ENCODE data around the gene ACTRT2.

The ACTRT2 gene

GRCh38 chr1:3056641-3057040, 35.4 kb downstream of the ACTRT2 start:
- Mint-ChIP-seq H3K9me3 (ENCODE audit: low read depth) (peaks cover 4% of the 10 kb centered on the region), H3K27ac (no peak overlapping the region), H3K4me3 (no peak overlapping the region), H3K27me3 (peaks cover 5% of the 10 kb centered on the region), H3K36me3 (peaks cover 3% of the 10 kb centered on the region), H3K4me1 (ENCODE audit: low read depth) (peaks cover 1% of the 10 kb centered on the region)

GRCh38 chr1:3058263-3059030, 37.2 kb downstream of the ACTRT2 start:
- Mint-ChIP-seq H3K27me3 (no peaks in the 10 kb centered on the region), H3K9me3 (ENCODE audit: low read depth) (no peaks in the 10 kb centered on the region)

GRCh38 chr1:3060127-3060526, 38.9 kb downstream of the ACTRT2 start:
- Mint-ChIP-seq H3K27me3 (peaks cover under 1% of the 10 kb centered on the region), H3K36me3 (no peaks in the 10 kb centered on the region), H3K27ac (no peak overlapping the region), H3K4me1 (ENCODE audit: low read depth) (no peaks in the 10 kb centered on the region), H3K9me3 (ENCODE audit: low read depth) (no peaks in the 10 kb centered on the region), H3K4me3 (no peak overlapping the region)

More at GRCh38 chr1:3058263-3059030, 37.2 kb downstream of the ACTRT2 start:
- Mint-ChIP-seq H3K27ac (no peak overlapping the region), H3K4me3 (no peak overlapping the region), H3K4me1 (ENCODE audit: low read depth) (no peaks in the 10 kb centered on the region), H3K36me3 (no peaks in the 10 kb centered on the region)

DNA sequence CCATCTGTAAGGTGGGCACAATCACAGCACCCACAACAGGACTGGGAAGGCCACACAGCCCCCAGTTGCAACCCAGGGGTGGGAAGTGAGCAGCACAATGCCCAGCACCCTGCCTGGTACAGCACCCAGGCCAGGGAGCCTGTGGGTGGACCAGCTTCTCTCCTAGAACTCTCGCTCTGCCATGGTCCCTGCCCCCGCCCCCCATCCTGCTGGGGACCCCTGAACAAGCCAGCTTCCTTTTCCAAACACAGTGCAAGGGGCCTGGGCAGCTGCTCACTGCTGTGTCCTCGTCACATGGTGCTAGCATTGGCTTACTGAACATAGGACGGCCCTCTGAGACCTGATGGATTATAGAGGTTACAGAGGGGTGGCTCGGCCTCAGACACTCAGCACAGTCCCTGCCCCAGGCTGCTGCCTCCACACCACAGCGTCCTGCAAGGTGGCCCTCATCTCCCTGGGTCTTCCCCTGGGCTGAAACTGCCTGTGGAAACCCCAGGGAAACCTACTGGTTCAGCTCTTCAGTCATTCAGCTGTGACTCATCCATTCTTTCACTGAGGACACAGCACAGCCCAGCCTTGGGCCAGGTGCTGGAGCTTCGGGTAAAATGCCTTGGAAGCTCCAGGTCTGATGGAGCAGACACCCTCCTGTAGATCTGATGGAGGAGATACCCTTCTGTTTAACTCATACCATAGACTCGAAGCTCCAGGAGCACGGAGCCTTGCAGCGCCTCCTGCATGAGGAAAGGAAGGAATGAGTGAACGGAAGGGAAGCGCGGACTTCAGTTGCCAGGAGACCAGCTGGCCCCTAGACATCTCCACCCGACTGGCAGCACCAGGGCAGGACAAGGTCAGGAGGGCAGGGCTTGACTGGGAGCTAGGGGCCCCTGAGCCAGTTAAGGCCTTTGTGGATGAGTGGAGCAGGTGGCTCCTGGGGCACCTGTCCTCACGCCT, 39.6 kb downstream of the ACTRT2 start:
- H3K27me3 Mint-ChIP-seq = peaks cover 1% of the 10 kb centered on the region
- H3K4me3 Mint-ChIP-seq = no peak overlapping the region
- no peak overlapping the region for H3K27ac Mint-ChIP-seq
- H3K9me3 Mint-ChIP-seq (ENCODE audit: low read depth) = no peaks in the 10 kb centered on the region
- H3K4me1 Mint-ChIP-seq (ENCODE audit: low read depth) = no peaks in the 10 kb centered on the region
- no peaks in the 10 kb centered on the region for H3K36me3 Mint-ChIP-seq

DNA sequence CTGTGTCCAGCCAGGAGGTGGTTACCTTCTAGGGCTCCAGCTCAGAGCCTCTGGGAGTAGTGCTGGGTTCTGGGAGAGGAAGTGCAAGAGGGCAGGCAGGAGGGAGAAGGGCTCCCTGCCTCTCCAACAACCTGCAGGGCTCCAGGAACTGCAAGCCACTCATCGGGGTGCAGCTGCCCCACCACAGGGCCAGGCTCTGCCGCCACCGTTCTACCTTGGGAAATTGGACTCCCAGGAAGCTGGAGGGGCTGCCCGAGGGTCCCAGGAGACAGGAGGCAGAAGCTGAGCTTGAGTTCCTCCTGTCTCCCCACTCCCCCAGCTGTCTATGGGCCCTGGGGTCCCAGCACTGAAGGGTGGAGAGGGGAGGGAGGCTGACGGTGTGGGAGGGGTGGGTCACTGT, 40.3 kb downstream of the ACTRT2 start:
- Mint-ChIP-seq H3K27ac (no peak overlapping the region), H3K4me1 (ENCODE audit: low read depth) (no peaks in the 10 kb centered on the region), H3K27me3 (peaks cover 1% of the 10 kb centered on the region), H3K9me3 (ENCODE audit: low read depth) (no peaks in the 10 kb centered on the region), H3K36me3 (no peaks in the 10 kb centered on the region), H3K4me3 (no peak overlapping the region)

DNA sequence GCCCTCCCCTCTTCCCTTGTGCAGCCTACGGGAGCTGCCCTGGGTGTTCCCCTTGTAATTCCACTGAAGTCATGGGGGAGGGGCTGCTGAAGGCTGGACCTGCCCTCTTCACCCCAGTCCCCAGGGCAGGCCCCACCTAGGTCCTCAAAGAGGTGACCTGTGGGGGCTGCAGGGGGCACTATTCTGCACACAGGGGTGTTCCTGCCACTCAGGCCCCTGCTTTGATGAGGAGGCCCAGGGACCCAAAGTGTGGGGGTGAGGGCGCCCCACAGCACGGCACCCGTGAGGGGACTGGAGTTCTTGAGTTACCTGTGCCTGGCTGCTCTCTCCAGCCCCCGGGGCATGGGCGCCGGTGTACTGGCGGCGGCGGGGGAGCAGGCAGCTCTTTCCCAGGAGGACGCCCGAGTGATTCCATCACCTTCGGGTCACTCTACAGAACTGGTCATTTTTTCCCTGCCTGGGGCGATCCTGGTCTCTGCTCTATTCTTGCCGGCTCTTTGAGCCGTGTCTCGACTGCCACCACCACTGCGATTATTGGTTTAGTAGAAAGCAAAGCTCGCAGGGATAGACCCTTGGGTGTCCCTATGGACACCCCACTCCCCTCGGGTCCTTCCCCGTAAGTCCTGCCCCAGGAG, 40.8 kb downstream of the ACTRT2 start:
- Mint-ChIP-seq H3K9me3 (ENCODE audit: low read depth) (no peaks in the 10 kb centered on the region), H3K4me3 (no peak overlapping the region), H3K4me1 (ENCODE audit: low read depth) (no peaks in the 10 kb centered on the region), H3K36me3 (no peaks in the 10 kb centered on the region), H3K27me3 (peaks cover 1% of the 10 kb centered on the region), H3K27ac (no peak overlapping the region)

GRCh38 chr1:3062616-3063378, 41.5 kb downstream of the ACTRT2 start:
- H3K36me3 Mint-ChIP-seq = no peaks in the 10 kb centered on the region
- no peak overlapping the region for H3K4me3 Mint-ChIP-seq
- H3K27ac Mint-ChIP-seq = no peak overlapping the region
- no peaks in the 10 kb centered on the region for H3K9me3 Mint-ChIP-seq (ENCODE audit: low read depth)
- no peaks in the 10 kb centered on the region for H3K4me1 Mint-ChIP-seq (ENCODE audit: low read depth)
- peaks cover 1% of the 10 kb centered on the region for H3K27me3 Mint-ChIP-seq

- no peak overlapping the region for H3K27ac Mint-ChIP-seq
- H3K9me3 Mint-ChIP-seq (ENCODE audit: low read depth) = no peaks in the 10 kb centered on the region
- H3K27me3 Mint-ChIP-seq = peaks cover 1% of the 10 kb centered on the region
- H3K36me3 Mint-ChIP-seq = no peaks in the 10 kb centered on the region
- H3K4me3 Mint-ChIP-seq = no peak overlapping the region
- no peaks in the 10 kb centered on the region for H3K4me1 Mint-ChIP-seq (ENCODE audit: low read depth)
These were observed 42.4 kb downstream of the ACTRT2 start for GRCh38 chr1:3063379-3064295.

DNA sequence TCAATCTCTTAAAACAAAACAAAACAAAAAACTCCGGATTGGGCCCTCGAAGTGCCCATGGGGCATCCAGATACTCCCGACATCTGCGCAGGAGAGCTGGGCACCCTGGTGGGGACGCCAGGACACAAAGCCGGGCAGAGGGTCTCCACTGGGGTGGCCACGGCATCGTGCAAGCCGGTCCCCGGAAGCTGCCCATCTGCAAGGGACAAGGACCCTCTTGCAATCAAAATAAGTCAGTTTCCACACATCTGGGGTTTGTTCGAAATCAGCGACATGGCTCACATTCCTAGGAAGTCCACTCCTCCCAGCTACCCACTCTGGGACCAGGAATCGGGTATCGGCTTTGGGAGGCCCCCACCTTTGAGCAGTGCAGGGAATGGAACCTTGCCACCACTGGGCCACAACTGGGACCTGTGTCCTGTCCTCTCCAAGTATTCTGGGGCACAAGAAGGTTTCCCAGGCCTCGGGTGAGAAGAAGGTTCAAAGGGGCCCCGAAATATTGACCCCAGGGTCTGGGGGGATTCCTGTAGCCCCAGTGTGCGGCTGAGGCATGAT, 43.1 kb downstream of the ACTRT2 start:
- Mint-ChIP-seq H3K36me3 (no peaks in the 10 kb centered on the region), H3K27ac (no peak overlapping the region)

DNA sequence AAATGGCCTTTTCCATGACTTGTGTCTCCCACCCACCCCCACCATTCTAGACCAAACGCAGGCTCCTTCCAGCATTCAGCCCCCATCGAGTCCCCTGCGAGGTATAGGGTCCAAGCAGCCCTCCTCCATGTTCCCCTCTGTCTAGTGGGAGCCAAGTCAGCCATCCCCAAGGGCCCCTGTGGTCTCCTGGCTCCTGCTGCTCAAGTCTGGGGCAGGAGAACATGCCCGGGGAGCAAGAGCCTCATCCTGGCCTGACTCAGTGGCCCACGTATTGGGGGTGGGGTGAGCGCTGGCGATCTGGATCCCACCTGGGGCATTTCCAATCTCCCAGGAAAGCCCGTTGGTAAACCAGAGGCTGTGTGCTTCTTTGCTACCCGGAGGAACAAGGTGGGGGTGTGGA, 43.6 kb downstream of the ACTRT2 start:
- no peak overlapping the region for H3K27ac Mint-ChIP-seq

More for the DNA sequence above, 43.1 kb downstream of the ACTRT2 start:
- Mint-ChIP-seq H3K4me3 (no peak overlapping the region), H3K27me3 (peaks cover 3% of the 10 kb centered on the region), H3K9me3 (ENCODE audit: low read depth) (no peaks in the 10 kb centered on the region), H3K4me1 (ENCODE audit: low read depth) (peaks cover 2% of the 10 kb centered on the region)

DNA sequence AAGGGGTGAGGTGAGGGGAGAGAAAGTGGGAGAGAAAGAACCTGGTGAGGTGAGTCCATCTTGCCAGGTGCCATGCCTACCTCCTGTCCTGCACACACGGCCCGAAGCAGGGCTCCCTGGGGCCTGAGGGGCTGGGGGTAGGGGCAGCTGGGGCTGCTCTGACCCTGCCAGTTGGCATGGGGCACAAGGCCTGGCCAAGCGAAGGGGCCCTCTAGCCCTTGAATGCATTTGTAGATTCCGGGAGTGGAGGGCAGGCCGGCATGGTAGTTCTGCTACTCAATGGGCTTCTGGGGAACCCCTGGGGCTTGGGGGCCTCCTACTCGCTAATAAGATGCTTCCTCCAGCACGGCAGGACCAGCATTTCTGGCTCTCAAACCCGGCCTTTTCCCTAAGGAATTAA, 44.1 kb downstream of the ACTRT2 start:
- no peaks in the 10 kb centered on the region for H3K36me3 Mint-ChIP-seq

More for the DNA sequence above, 43.6 kb downstream of the ACTRT2 start:
- Mint-ChIP-seq H3K27me3 (peaks cover 3% of the 10 kb centered on the region), H3K9me3 (ENCODE audit: low read depth) (no peaks in the 10 kb centered on the region), H3K4me1 (ENCODE audit: low read depth) (peaks cover 2% of the 10 kb centered on the region), H3K4me3 (no peak overlapping the region), H3K36me3 (no peaks in the 10 kb centered on the region)

DNA sequence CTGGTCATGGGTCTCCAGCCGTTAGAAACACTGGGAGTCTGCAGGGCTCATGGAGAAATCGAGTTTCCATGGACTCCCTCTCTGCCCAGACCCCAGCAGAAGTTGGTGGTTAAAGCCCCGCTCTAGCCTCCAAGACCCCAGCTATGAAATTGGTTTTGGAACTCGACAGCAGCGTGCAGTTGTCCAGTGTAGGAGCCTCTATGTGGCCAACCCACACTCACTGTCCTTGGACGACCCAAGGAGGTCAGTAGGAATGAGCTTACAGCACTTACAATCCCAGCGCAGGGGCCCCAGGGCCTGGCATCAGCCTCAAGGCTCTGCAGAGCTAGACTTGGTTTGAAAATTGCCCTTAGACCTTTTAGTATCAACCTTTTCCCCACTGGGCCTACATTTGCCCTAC, 44.5 kb downstream of the ACTRT2 start:
- Mint-ChIP-seq H3K4me3 (no peak overlapping the region), H3K9me3 (ENCODE audit: low read depth) (no peaks in the 10 kb centered on the region), H3K27ac (no peak overlapping the region), H3K36me3 (no peaks in the 10 kb centered on the region), H3K27me3 (peaks cover 3% of the 10 kb centered on the region), H3K4me1 (ENCODE audit: low read depth) (peaks cover 2% of the 10 kb centered on the region)

More for the DNA sequence above, 44.1 kb downstream of the ACTRT2 start:
- Mint-ChIP-seq H3K27me3 (peaks cover 3% of the 10 kb centered on the region), H3K27ac (no peak overlapping the region), H3K4me1 (ENCODE audit: low read depth) (peaks cover 2% of the 10 kb centered on the region), H3K9me3 (ENCODE audit: low read depth) (no peaks in the 10 kb centered on the region), H3K4me3 (no peak overlapping the region)

- peaks cover 3% of the 10 kb centered on the region for H3K27me3 Mint-ChIP-seq
- H3K27ac Mint-ChIP-seq = no peak overlapping the region
- no peaks in the 10 kb centered on the region for H3K36me3 Mint-ChIP-seq
- H3K4me3 Mint-ChIP-seq = no peak overlapping the region
- peaks cover 2% of the 10 kb centered on the region for H3K4me1 Mint-ChIP-seq (ENCODE audit: low read depth)
- H3K9me3 Mint-ChIP-seq (ENCODE audit: low read depth) = no peaks in the 10 kb centered on the region
These were observed 45.0 kb downstream of the ACTRT2 start for GRCh38 chr1:3066250-3066711.

Data from activated naive CD8-positive, alpha-beta T cell (primary cell).